GM23338 (cell line): ENCODE data around the gene TSPEAR. TPM values are rescaled to one million over a fixed set of nuclear protein-coding genes. Genes with fewer than 3 reads are reported as not detected.

Experiments
- ATAC-seq: fragments of 200-7000 bp; cut with Tn5 transposase; 3 replicates; pipeline ENCODE4 v1.9.1; 2020
- DNase-seq: peaks from one replicate; pipeline ENCODE4 v3.0.0-alpha.2; 2015; ENCODE audit warnings: low spot score
- H2AFZ ChIP-seq: fragments of 200-600 bp; sonication (generic); 2 replicates; pipeline ENCODE4 v1.8.0; 2016; ENCODE audit warnings: antibody characterized with exemption, mild to moderate bottlenecking, moderate library complexity
- H3F3A ChIP-seq: fragments of 200-600 bp; sonication (generic); replicated peaks from 2 replicates; pipeline ENCODE4 v1.8.0; 2017; ENCODE audit warnings: antibody characterized with exemption, mixed run types, low read depth
- H3K27ac ChIP-seq: fragments of 200-600 bp; sonication (generic); 2 replicates; pipeline ENCODE4 v1.6.1; 2016; ENCODE audit warnings: low read depth
- H3K27me3 ChIP-seq: fragments of 200-600 bp; sonication (generic); 2 replicates; pipeline ENCODE4 v1.8.0; 2016; ENCODE audit warnings: mild to moderate bottlenecking, mixed run types, moderate library complexity; ENCODE audit not compliant: insufficient read depth
- H3K36me3 ChIP-seq: fragments of 200-600 bp; sonication (generic); 2 replicates; pipeline ENCODE4 v1.8.0; 2016; ENCODE audit warnings: mild to moderate bottlenecking; ENCODE audit not compliant: insufficient read depth
- H3K4me1 ChIP-seq: fragments of 200-600 bp; sonication (generic); 2 replicates; pipeline ENCODE4 v1.8.0; 2016; ENCODE audit warnings: mild to moderate bottlenecking, moderate library complexity; ENCODE audit not compliant: insufficient read depth
- H3K4me2 ChIP-seq: fragments of 200-600 bp; sonication (generic); 2 replicates; pipeline ENCODE4 v1.7.1; 2017; ENCODE audit warnings: mixed run types
- H3K4me3 ChIP-seq: fragments of 200-600 bp; sonication (generic); 2 replicates; pipeline ENCODE4 v1.6.1; 2016; ENCODE audit warnings: mixed run types
- H3K79me2 ChIP-seq: fragments of 200-600 bp; sonication (generic); replicated peaks from 2 replicates; pipeline ENCODE4 v1.8.0; 2017; ENCODE audit warnings: mild to moderate bottlenecking; ENCODE audit not compliant: insufficient read depth
- H3K9me2 ChIP-seq: fragments of 200-600 bp; sonication (generic); 2 replicates; pipeline ENCODE4 v1.8.0; 2017; ENCODE audit not compliant: insufficient read depth
- H4K20me1 ChIP-seq: fragments of 200-600 bp; sonication (generic); replicated peaks from 2 replicates; pipeline ENCODE4 v1.8.0; 2017; ENCODE audit warnings: mild to moderate bottlenecking; ENCODE audit not compliant: insufficient read depth
- H3K27ac Mint-ChIP-seq: 2 replicates; pipeline ENCODE4 v1.8.0; 2020; ENCODE audit warnings: inconsistent platforms, mild to moderate bottlenecking, moderate library complexity, mixed read lengths
- H3K27me3 Mint-ChIP-seq: 3 replicates; pipeline ENCODE4 v1.8.0; 2022; ENCODE audit warnings: low read depth, mild to moderate bottlenecking, moderate library complexity, mixed read lengths, inconsistent platforms; ENCODE audit not compliant: insufficient read depth, poor library complexity
- H3K36me3 Mint-ChIP-seq: 3 replicates; pipeline ENCODE4 v1.8.0; 2021; ENCODE audit warnings: low read depth, mild to moderate bottlenecking, inconsistent platforms, moderate library complexity, mixed read lengths
- H3K4me1 Mint-ChIP-seq: 3 replicates; pipeline ENCODE4 v1.8.0; 2020; ENCODE audit warnings: mild to moderate bottlenecking, inconsistent platforms, mixed read lengths
- H3K4me3 Mint-ChIP-seq: 3 replicates; pipeline ENCODE4 v1.8.0; 2021; ENCODE audit warnings: moderate library complexity, mild to moderate bottlenecking, inconsistent platforms, mixed read lengths
- H3K9me3 Mint-ChIP-seq: 3 replicates; pipeline ENCODE4 v1.8.0; 2020; ENCODE audit warnings: moderate library complexity, mild to moderate bottlenecking, inconsistent platforms, mixed read lengths
- CTCF ChIP-seq, 2 experiments: fragments of 200-600 bp in 1 of 2; sonication (generic) in 1 of 2; conservative IDR thresholded peaks; 2 replicates each; pipeline versions ENCODE4 v1.5.1 to v1.6.1; 2016 to 2017; ENCODE audit warnings: antibody characterized with exemption in 2 of 2, low read depth in 2 of 2, mild to moderate bottlenecking in 2 of 2, moderate library complexity in 1 of 2
- EZH2 ChIP-seq: fragments of 200-600 bp; sonication (generic); IDR thresholded peaks from one replicate; pipeline ENCODE4 v1.8.0; 2017; ENCODE audit warnings: antibody characterized with exemption, mild to moderate bottlenecking, low read depth; ENCODE audit not compliant: unreplicated experiment
- NANOG ChIP-seq: IDR thresholded peaks from 2 replicates; pipeline ENCODE4 v1.6.1; 2016; ENCODE audit warnings: antibody characterized with exemption, borderline replicate concordance
- POLR2AphosphoS5 ChIP-seq: IDR thresholded peaks from 2 replicates; pipeline ENCODE4 v1.6.1; 2016; ENCODE audit warnings: antibody characterized with exemption, low read depth
- REST ChIP-seq: IDR thresholded peaks from one replicate; pipeline ENCODE4 v1.6.1; 2018; ENCODE audit warnings: antibody characterized with exemption; ENCODE audit not compliant: unreplicated experiment
- STAT1 ChIP-seq: IDR thresholded peaks from one replicate; pipeline ENCODE4 v1.6.1; 2016; ENCODE audit warnings: antibody characterized with exemption; ENCODE audit not compliant: unreplicated experiment
- ZNF114 ChIP-seq: fragments of 250-450 bp; sonication (Bioruptor Pico); IDR thresholded peaks from 2 replicates; pipeline ENCODE4 v1.5.0; 2020; ENCODE audit warnings: mild to moderate bottlenecking, moderate library complexity
- ZNF331 ChIP-seq: fragments of 250-450 bp; sonication (Bioruptor Pico); IDR thresholded peaks from 2 replicates; pipeline ENCODE4 v1.5.0; 2020; ENCODE audit warnings: low read depth, mild to moderate bottlenecking, moderate library complexity
- ZNF462 ChIP-seq: fragments of 250-450 bp; sonication (Bioruptor Pico); IDR thresholded peaks from 2 replicates; pipeline ENCODE4 v1.5.0; 2020; ENCODE audit warnings: mild to moderate bottlenecking, moderate library complexity
- polyA plus RNA-seq: library from polyadenylated mRNA; unstranded; fragments of >200 nt; fragmentation: Nextera tagmentation; extraction: Ambion mirVana; gene quantifications from 2 replicates; pipeline ENCODE4 v1.2.1, GENCODE V29; 2016
- total RNA-seq: library from RNA; depleted of rRNA; stranded (reverse); fragments of >200 nt; shearing (Covaris generic); gene quantifications from 2 replicates; pipeline ENCODE4 v1.2.3, GENCODE V29; 2014

The TSPEAR gene
- total and polyA plus RNA-seq, 2 experiments from 2014 or later = 0.35 to 0.92 TPM

- Mint-ChIP-seq H3K36me3 (peaks cover 18% of the 10 kb centered on the region), H3K4me3 (no peak overlapping the region), H3K27ac (no peak overlapping the region), H3K4me1 (peaks cover 1% of the 10 kb centered on the region), H3K27me3 (peaks cover 7% of the 10 kb centered on the region), H3K9me3 (peaks cover 15% of the 10 kb centered on the region)
- Histone ChIP-seq H3K4me1 (peaks cover 2% of the 10 kb centered on the region), H3K79me2 (no peaks in the 10 kb centered on the region), H2AFZ (no peak overlapping the region), H3K27me3 (no peaks in the 10 kb centered on the region), H3K9me2 (no peaks in the 10 kb centered on the region), H3K27ac (no peak overlapping the region), H3F3A (no peaks in the 10 kb centered on the region), H3K4me3 (no peak overlapping the region), H3K36me3 (no peaks in the 10 kb centered on the region; the same call in 1 of the 2 replicates), H4K20me1 (no peaks in the 10 kb centered on the region), H3K4me2 (no peak overlapping the region)
- TF ChIP-seq EZH2 (no peak), CTCF (conservative IDR thresholded peaks at IDR 0.05; ENCODE audit: low read depth in 2 of 2) (no peak), ZNF331 (CRISPR knock-in tag) (no peak), NANOG (no peak), ZNF114 (no peak), ZNF462 (CRISPR knock-in tag) (no peak), POLR2AphosphoS5 (no peak), STAT1 (no peak), REST (no peak)
- no peak for DNase-seq
- no peak for ATAC-seq
Observed at GRCh38 chr21:44542716-44543115, 168.7 kb downstream of the TSPEAR start.
